ENCODE data around the gene PHF10.

Gene PHF10

DNA sequence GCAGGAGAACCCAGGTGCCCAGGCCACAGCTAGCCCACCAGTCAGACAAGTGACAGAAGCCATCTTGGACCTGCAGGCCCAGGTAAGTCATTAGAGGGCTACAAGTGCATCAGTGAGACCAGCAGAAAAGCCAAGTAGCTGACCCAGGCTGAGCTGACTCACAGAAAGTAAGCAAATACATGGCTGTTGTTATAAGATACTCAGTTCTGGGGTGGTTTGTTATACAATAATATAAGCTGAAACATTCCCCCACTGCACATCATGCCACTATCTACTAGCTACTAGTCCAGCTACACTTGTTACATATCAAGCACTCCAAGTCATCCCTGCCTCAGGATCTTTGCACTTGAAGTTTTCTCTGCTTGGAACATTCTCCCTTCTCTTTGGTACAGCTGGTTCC, 17.0 kb upstream of the PHF10 start:
- no peaks in the 10 kb centered on the region for H3K27me3 ChIP-seq
- TF ChIP-seq, protein P1, sequence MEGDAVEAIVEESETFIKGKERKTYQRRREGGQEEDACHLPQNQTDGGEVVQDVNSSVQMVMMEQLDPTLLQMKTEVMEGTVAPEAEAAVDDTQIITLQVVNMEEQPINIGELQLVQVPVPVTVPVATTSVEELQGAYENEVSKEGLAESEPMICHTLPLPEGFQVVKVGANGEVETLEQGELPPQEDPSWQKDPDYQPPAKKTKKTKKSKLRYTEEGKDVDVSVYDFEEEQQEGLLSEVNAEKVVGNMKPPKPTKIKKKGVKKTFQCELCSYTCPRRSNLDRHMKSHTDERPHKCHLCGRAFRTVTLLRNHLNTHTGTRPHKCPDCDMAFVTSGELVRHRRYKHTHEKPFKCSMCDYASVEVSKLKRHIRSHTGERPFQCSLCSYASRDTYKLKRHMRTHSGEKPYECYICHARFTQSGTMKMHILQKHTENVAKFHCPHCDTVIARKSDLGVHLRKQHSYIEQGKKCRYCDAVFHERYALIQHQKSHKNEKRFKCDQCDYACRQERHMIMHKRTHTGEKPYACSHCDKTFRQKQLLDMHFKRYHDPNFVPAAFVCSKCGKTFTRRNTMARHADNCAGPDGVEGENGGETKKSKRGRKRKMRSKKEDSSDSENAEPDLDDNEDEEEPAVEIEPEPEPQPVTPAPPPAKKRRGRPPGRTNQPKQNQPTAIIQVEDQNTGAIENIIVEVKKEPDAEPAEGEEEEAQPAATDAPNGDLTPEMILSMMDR (IDR thresholded peaks at IDR 0.05) = no peak
- intact Hi-C loops (cut with DNase I; ENCODE audit: low total_unique reads) = no loop called here
- no peak for DNase-seq
- no peaks in the 10 kb centered on the region for H3K4me1 ChIP-seq
- no peak overlapping the region for H3K27ac ChIP-seq
- no peak overlapping the region for H3K4me3 ChIP-seq
- no peaks in the 10 kb centered on the region for H3K36me3 ChIP-seq
- peaks cover 0 to 7% (median 3%) of the 10 kb centered on the region in 3 donors for H3K9me3 ChIP-seq

DNA sequence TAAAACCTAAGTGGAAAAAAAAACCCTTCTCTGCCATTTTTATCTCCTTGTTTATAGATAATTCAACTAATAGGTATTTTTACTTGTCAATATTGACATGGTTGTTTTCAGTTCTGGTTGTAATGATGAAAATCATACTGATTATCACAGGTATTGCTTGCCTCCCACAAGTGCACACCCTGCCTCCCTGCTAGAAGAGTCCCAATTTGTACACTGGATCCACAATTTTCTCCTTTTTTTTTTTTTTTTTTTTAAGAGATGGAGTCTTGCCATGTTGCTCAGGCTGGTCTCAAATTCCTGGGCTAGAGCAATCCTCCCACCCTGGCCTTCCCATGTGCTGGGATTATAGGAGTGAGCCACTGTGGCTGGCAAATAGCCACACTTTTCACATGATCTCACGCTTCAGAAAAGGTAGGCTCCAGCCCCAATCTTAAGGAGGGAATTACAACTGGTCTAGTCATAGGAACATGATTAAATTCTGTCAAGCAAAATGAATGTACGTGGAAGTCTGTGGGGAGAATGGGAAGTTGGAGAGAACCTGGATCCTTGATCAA, 14.8 kb upstream of the PHF10 start:
- no peak overlapping the region for H3K27ac ChIP-seq
- H3K27me3 ChIP-seq = no peaks in the 10 kb centered on the region
- H3K4me3 ChIP-seq = no peak overlapping the region
- intact Hi-C loops (cut with DNase I; ENCODE audit: low total_unique reads) = no loop called here
- no peaks in the 10 kb centered on the region for H3K4me1 ChIP-seq
- TF ChIP-seq, protein P1 (IDR thresholded peaks at IDR 0.05) = no peak
- H3K9me3 ChIP-seq = no peaks in the 10 kb centered on the region
- DNase-seq = no peak
- H3K36me3 ChIP-seq = no peaks in the 10 kb centered on the region

DNA sequence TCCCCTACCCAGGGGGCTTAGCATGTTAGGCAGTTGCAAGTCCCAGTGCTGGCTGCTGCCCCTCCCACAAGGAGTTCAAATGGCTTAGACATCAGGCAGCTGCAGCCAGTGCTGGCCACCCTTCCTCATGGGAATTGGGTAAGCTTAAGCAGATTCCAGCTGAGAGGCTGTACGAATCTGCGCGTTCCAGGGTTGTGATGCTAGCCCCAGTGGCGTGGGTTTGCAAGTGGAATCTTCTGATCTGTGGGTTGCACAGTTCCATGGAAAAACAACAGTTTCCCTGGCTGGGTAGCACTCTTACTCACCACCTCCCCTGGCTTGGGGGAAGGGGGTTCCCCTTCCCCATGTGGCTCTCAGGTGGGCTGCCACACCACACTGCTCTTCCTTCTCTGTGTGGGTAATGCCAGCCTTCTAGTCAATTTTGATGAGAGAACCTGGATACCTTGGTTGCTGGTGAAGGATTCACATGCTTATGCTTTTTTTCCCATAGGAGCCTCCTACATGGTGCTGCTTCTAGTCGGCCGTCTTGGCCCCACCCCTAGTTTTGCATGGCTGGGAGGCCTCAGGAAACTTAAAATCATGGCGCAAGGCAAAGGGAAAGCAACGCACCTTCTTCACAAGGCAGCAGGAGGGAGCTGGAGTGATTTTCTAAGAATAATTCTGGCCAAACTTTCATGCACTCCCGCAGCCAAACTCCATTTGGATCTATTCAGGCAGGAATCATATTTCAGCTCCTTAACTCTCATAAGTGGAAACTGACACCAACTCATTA, 14.1 kb upstream of the PHF10 start:
- TF ChIP-seq, protein P1 (IDR thresholded peaks at IDR 0.05) = no peak
- H3K9me3 ChIP-seq = no peaks in the 10 kb centered on the region
- H3K36me3 ChIP-seq = no peaks in the 10 kb centered on the region
- no peaks in the 10 kb centered on the region for H3K4me1 ChIP-seq
- no peak overlapping the region for H3K27ac ChIP-seq
- intact Hi-C loops (cut with DNase I; ENCODE audit: low total_unique reads) = no loop called here
- DNase-seq = no peak
- H3K27me3 ChIP-seq = no peaks in the 10 kb centered on the region
- H3K4me3 ChIP-seq = no peak overlapping the region

DNA sequence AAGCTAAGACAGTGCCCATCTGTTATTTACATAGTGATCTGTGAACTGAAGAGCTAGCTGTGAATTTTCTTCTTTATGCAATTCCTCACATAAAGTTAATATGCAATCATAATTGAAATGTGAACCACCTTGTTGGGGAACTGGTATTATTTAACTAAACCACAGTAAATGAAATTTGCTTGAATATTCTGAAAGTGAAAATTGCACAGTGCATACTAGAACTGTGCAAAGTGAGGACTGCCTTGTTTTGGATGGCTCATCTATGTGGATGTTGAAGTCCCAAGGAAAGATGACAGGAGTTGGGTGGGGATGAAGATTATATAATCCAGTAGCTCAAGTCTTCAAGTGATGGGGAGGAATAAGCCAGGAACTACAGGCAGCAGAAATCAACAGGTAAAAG, 5.7 kb upstream of the PHF10 start:
- H3K9me3 ChIP-seq = no peaks in the 10 kb centered on the region
- H3K27ac ChIP-seq = no peak overlapping the region
- intact Hi-C loops (cut with DNase I; ENCODE audit: low total_unique reads) = loop anchor here (10.0 kb wide), 1 partner anchor 825 kb away; the partner anchor contains the start of genes PSMB1 and TBP
- peaks cover 0 to 7% (median 0%) of the 10 kb centered on the region in 4 donors for H3K4me1 ChIP-seq
- no peak overlapping the region for H3K4me3 ChIP-seq
- TF ChIP-seq, protein P1 (IDR thresholded peaks at IDR 0.05) = no peak
- H3K36me3 ChIP-seq = no peaks in the 10 kb centered on the region
- no peak for DNase-seq
- H3K27me3 ChIP-seq = no peaks in the 10 kb centered on the region

DNA sequence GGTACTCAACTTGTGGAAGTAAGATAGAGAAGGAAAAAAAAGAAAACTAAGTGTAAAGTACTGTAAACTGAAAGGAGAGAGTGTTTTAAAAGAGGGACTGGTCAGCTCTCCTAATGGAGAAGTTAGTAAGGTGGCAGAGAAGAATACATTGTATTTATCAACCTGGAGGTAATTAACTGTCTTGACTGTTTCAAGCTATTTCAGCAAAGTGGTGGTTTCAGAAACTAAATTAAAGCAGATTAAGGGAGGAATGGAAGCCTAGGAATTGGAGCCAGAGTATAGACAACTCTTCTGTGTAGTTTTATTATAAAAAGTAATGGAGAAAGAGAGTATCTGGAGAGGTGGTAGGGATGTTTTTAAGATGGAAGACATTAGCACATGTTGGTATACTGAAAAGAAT, 2.7 kb upstream of the PHF10 start:
- intact Hi-C loops (cut with DNase I; ENCODE audit: low total_unique reads) = loop anchor here (10.0 kb wide), 1 partner anchor 828 kb away; the partner anchor contains the start of genes PSMB1 and TBP
- Histone ChIP-seq H3K27me3 (no peaks in the 10 kb centered on the region), H3K4me1 (peaks cover 0 to 18% (median 9%) of the 10 kb centered on the region in 4 donors), H3K4me3 (no peak overlapping the region), H3K9me3 (no peaks in the 10 kb centered on the region), H3K36me3 (no peaks in the 10 kb centered on the region), H3K27ac (no peak overlapping the region)
- TF ChIP-seq, protein P1 (IDR thresholded peaks at IDR 0.05) = no peak
- DNase-seq = no peak

Measured in tibial artery (tissue), 4 donors.